Activated naive CD4-positive, alpha-beta T cell treated with anti-CD3 and anti-CD28 coated beads for 36 hours (primary cell): Measurements from ENCODE around the gene CAPN11. TPM values are rescaled to one million over a fixed set of nuclear protein-coding genes. Genes with fewer than 3 reads are reported as not detected.
"Not testable (repeated sequence)": the region's sequence is repeated elsewhere in the genome, so short reads cannot be mapped to it uniquely, and the experiment has no call there.

Experiments used
- CTCF ChIA-PET: fragments of 350-600 bp; sonication (Branson Sonifier 250); formaldehyde crosslinking; loops from one replicate; lab custom pipeline; 2021; ENCODE audit warnings: antibody characterized with exemption; lab: Charles Lee
- DNase-seq: peaks from one replicate; pipeline ENCODE4 v3.0.0-alpha.2; 2020
- H3K27ac Mint-ChIP-seq: one replicate; pipeline ENCODE4 v1.8.0; 2021; ENCODE audit warnings: mild to moderate bottlenecking, mixed read lengths
- H3K27me3 Mint-ChIP-seq: one replicate; pipeline ENCODE4 v1.8.0; 2021; ENCODE audit warnings: low read depth, mixed read lengths
- H3K36me3 Mint-ChIP-seq: one replicate; pipeline ENCODE4 v1.8.0; 2021; ENCODE audit warnings: low read depth, mixed read lengths
- H3K4me1 Mint-ChIP-seq: one replicate; pipeline ENCODE4 v1.8.0; 2021; ENCODE audit warnings: low read depth, mixed read lengths
- H3K4me3 Mint-ChIP-seq: one replicate; pipeline ENCODE4 v1.8.0; 2021; ENCODE audit warnings: mild to moderate bottlenecking, moderate library complexity, mixed read lengths
- H3K9me3 Mint-ChIP-seq: one replicate; pipeline ENCODE4 v1.8.0; 2021; ENCODE audit warnings: mixed read lengths
- intact Hi-C: fragments of 100-400 bp; cut with micrococcal nuclease; formaldehyde crosslinking; loops from one replicate; pipeline ENCODE4 v1.15.1; 2023
- total RNA-seq, 2 experiments: library from RNA; stranded (reverse); gene quantifications; one replicate each; pipeline ENCODE4 v1.2.3, GENCODE V29; 2021

CAPN11 gene
- total RNA-seq, 2 experiments from 2014 or later: not detected

DNA sequence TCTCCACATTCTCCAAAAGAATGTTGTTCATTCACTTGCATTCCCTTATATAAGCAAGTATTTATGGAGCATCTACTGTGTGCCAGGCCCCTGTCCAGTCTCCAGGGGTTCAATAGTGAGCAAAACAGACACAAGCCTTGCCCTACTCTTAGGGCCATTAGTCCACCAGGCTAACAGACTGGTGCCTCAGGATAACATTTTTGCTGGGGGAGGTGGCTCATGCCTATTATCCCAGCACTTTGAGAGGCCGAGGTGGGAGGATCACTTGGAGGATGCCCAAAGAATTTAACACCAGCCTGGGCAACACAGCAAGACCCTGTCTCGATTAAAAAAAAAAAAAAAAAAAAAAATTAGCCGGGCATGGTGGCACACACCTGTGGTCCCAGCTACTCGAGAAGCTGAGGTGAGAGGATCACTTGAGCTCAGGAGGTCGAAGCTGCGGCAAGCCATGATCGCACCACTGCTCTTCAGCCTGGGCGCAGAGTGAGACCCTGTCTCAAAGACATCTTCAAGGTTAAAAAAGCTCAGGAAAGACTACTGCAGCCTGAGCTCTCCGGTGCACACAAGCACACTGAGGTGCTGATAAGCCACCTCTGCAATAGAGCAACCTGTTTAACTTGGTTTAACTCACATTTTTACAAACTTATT, 19.9 kb downstream of the CAPN11 start:
- no peak overlapping the region for H3K4me3 Mint-ChIP-seq
- CTCF ChIA-PET: no interaction called here
- intact Hi-C loops: no loop called here
- H3K9me3 Mint-ChIP-seq: no peaks in the 10 kb centered on the region
- DNase-seq: no peak
- no peaks in the 10 kb centered on the region for H3K36me3 Mint-ChIP-seq
- H3K27ac Mint-ChIP-seq: no peak overlapping the region
- H3K4me1 Mint-ChIP-seq: peaks cover 4% of the 10 kb centered on the region
- H3K27me3 Mint-ChIP-seq: peaks cover 2% of the 10 kb centered on the region

DNA sequence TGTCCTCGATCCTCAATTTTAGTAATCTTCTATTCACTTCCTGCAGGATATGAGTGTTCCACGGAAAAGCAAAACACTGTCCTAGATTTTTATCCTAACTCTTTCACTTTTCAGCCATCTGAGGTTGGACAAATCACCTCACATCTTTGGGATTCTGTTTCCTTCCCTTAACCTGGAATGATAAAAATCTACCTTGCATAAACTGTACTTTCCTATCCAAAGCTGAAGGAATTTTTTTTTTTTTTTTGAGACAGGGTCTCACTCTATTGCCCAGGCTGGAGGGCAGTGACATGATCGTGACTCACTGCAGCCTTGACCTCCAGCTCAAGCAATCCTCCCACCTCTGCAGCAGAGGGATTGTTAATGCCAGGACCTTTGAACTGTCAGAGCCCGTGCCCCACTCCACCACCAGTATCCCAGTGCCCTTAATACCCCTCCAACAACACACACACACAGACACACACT, 20.5 kb downstream of the CAPN11 start:
- Mint-ChIP-seq H3K9me3 (no peaks in the 10 kb centered on the region), H3K4me3 (no peak overlapping the region), H3K27ac (no peak overlapping the region), H3K27me3 (peaks cover 2% of the 10 kb centered on the region), H3K4me1 (peaks cover 4% of the 10 kb centered on the region), H3K36me3 (no peaks in the 10 kb centered on the region)
- CTCF ChIA-PET: no interaction called here
- intact Hi-C loops: no loop called here
- no peak for DNase-seq

GRCh38 chr6:44179648-44180047, 21.0 kb downstream of the CAPN11 start:
- DNase-seq: no peak
- Mint-ChIP-seq H3K4me3 (no peak overlapping the region), H3K27ac (no peak overlapping the region), H3K27me3 (peaks cover 2% of the 10 kb centered on the region), H3K9me3 (no peaks in the 10 kb centered on the region), H3K36me3 (no peaks in the 10 kb centered on the region), H3K4me1 (peaks cover 4% of the 10 kb centered on the region)
- intact Hi-C loops: no loop called here
- CTCF ChIA-PET: interaction anchor here (1.5 kb wide), 1 partner anchor 77 kb away, joined by 4 read pairs; no protein-coding TSS in a partner anchor

DNA sequence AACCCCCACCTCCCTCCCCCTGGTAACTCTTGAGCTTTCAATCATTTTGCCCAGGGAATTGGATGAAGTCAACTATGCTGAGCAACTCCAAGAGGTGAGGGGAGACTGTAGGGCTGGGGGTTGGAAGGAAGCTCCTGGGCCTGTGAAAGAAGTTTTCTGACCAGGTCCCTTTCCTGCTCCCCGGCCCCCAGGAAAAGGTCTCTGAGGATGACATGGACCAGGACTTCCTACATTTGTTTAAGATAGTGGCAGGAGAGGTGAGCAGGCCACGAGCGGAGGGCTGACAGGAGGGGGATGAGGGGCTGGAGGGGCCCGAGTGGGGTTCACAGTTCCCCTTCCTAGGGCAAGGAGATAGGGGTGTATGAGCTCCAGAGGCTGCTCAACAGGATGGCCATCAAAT, 21.8 kb downstream of the CAPN11 start:
- Mint-ChIP-seq H3K27me3 (peaks cover 6% of the 10 kb centered on the region), H3K9me3 (no peaks in the 10 kb centered on the region), H3K36me3 (no peaks in the 10 kb centered on the region), H3K4me1 (peaks cover 4% of the 10 kb centered on the region), H3K4me3 (no peak overlapping the region), H3K27ac (no peak overlapping the region)
- CTCF ChIA-PET: interaction anchor here (1.5 kb wide), 1 partner anchor 76 kb away, joined by 4 read pairs; no protein-coding TSS in a partner anchor
- intact Hi-C loops: no loop called here
- no peak for DNase-seq

- peaks cover 6% of the 10 kb centered on the region for H3K27me3 Mint-ChIP-seq
- no peak overlapping the region for H3K27ac Mint-ChIP-seq
- intact Hi-C loops: no loop called here
- H3K4me3 Mint-ChIP-seq: no peak overlapping the region
- CTCF ChIA-PET: interaction anchor here (1.5 kb wide), 1 partner anchor 76 kb away, joined by 4 read pairs; no protein-coding TSS in a partner anchor
- H3K36me3 Mint-ChIP-seq: no peaks in the 10 kb centered on the region
- H3K4me1 Mint-ChIP-seq: peaks cover 6% of the 10 kb centered on the region
- no peaks in the 10 kb centered on the region for H3K9me3 Mint-ChIP-seq
- no peak for DNase-seq
Observed at GRCh38 chr6:44180886-44181285, 22.3 kb downstream of the CAPN11 start.

DNA sequence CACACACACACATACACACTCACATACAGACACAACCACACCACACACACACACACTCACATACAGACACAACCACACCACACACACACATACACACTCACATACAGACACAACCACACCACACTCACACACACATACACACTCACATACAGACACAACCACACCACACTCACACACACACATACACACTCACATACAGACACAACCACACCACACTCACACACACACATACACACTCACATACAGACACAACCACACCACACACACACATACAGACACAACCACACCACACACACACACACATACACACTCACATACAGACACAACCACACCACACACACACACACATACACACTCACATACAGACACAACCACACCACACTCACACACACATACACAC, 23.2 kb downstream of the CAPN11 start:
- H3K27me3 Mint-ChIP-seq, H3K36me3 Mint-ChIP-seq, H3K9me3 Mint-ChIP-seq, intact Hi-C loops, H3K4me1 Mint-ChIP-seq, DNase-seq, H3K27ac Mint-ChIP-seq, H3K4me3 Mint-ChIP-seq: not testable (repeated sequence)
- CTCF ChIA-PET: interaction anchor here (1.0 kb wide), 1 partner anchor 9 kb away, joined by 3 read pairs; no protein-coding TSS in a partner anchor

GRCh38 chr6:44182911-44183390, 24.3 kb downstream of the CAPN11 start:
- H3K27ac Mint-ChIP-seq: no peak overlapping the region
- peaks cover 6% of the 10 kb centered on the region for H3K4me1 Mint-ChIP-seq
- intact Hi-C loops: no loop called here
- no peak for DNase-seq
- H3K36me3 Mint-ChIP-seq: no peaks in the 10 kb centered on the region
- H3K9me3 Mint-ChIP-seq: no peaks in the 10 kb centered on the region
- CTCF ChIA-PET: interaction anchor here (1.0 kb wide), 1 partner anchor 10 kb away, joined by 3 read pairs; no protein-coding TSS in a partner anchor
- H3K4me3 Mint-ChIP-seq: no peak overlapping the region
- peaks cover 5% of the 10 kb centered on the region for H3K27me3 Mint-ChIP-seq

DNA sequence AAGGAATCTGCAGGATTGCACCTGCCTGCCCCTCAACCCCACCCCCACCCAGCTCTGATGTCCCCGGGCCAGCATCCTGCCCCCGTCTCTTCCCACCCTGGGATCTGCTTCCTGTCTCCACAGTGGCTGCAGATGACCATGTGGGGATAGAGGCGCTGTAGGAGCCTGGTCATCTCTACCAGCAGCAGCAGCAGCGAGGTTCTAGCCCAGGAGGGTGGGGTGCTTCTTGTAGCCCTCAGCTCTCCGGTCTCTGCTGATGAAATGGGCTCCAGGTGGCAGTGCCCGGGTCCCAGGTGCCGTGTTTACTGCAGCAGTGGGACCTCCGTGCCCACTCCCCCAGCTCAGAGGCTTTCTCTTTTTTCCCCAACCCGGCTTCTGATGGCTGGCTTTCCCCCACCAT, 25.2 kb downstream of the CAPN11 start:
- H3K4me1 Mint-ChIP-seq: peaks cover 6% of the 10 kb centered on the region
- no peaks in the 10 kb centered on the region for H3K9me3 Mint-ChIP-seq
- no peak overlapping the region for H3K4me3 Mint-ChIP-seq
- intact Hi-C loops: no loop called here
- CTCF ChIA-PET: no interaction called here
- no peaks in the 10 kb centered on the region for H3K36me3 Mint-ChIP-seq
- DNase-seq: no peak
- peaks cover 5% of the 10 kb centered on the region for H3K27me3 Mint-ChIP-seq
- H3K27ac Mint-ChIP-seq: no peak overlapping the region

DNA sequence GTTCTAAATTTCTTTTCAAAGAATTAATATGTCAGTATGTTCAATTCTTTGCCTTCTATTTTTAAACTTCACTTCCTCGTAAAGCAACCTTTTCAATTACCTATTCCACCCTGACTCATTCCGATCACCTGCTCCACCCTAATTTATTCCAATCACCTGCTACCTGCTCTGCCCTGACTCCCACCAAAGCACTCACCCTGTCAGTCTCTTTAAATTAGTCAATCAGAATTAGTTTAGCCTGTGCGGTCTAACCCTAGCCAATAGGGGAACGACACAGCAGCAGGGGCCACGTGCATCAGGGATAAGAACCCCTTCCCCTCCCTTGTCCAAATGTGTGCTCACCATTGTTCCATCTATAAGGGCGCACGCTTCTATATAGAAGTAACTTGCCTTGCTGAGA, 26.7 kb downstream of the CAPN11 start:
- H3K27ac Mint-ChIP-seq, H3K27me3 Mint-ChIP-seq: not testable (repeated sequence)
- CTCF ChIA-PET: interaction anchor here (0.6 to 1.0 kb wide), 2 partner anchors 13 to 48 kb away, joined by 3 to 5 read pairs; no protein-coding TSS in a partner anchor

GRCh38 chr6:44185953-44186634, 27.5 kb downstream of the CAPN11 start:
- Mint-ChIP-seq H3K27me3 (peaks cover 5% of the 10 kb centered on the region), H3K27ac (no peak overlapping the region), H3K9me3 (no peaks in the 10 kb centered on the region), H3K36me3 (no peaks in the 10 kb centered on the region), H3K4me3 (no peak overlapping the region), H3K4me1 (peaks cover 8% of the 10 kb centered on the region)
- CTCF ChIA-PET: interaction anchor here (0.7 to 1.4 kb wide), 6 partner anchors 13 to 121 kb away, joined by 3 to 5 read pairs (median 4); no protein-coding TSS in a partner anchor
- DNase-seq: no peak
- intact Hi-C loops: no loop called here

More for the DNA sequence above, 26.7 kb downstream of the CAPN11 start:
- H3K4me1 Mint-ChIP-seq, DNase-seq, H3K4me3 Mint-ChIP-seq, H3K9me3 Mint-ChIP-seq, H3K36me3 Mint-ChIP-seq, intact Hi-C loops: not testable (repeated sequence)

DNA sequence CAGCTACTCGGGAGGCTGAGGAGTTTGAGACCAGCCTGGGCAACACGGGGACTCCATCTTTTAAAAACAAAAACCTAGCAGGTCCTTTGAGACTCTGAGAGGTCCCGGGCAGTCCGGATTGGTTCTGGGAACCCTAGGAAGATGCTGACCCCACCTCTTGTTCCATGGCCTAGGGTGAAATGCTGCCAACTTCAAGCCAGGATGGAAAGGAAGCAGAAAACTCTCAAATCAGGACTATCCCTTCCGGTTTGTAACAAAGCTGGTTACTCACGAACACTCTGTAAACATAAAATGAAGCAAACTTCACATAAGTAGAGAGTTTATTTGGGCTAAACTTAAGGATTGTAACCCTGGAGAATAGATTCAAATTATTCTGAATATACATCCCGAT, 28.0 kb downstream of the CAPN11 start:
- H3K4me3 Mint-ChIP-seq: no peak overlapping the region
- DNase-seq: no peak
- H3K9me3 Mint-ChIP-seq: no peaks in the 10 kb centered on the region
- H3K27ac Mint-ChIP-seq: no peak overlapping the region
- intact Hi-C loops: no loop called here
- CTCF ChIA-PET: interaction anchor here (0.7 to 1.4 kb wide), 5 partner anchors 14 to 122 kb away, joined by 3 to 5 read pairs (median 4); no protein-coding TSS in a partner anchor
- H3K27me3 Mint-ChIP-seq: peaks cover 5% of the 10 kb centered on the region
- peaks cover 8% of the 10 kb centered on the region for H3K4me1 Mint-ChIP-seq
- no peaks in the 10 kb centered on the region for H3K36me3 Mint-ChIP-seq

DNA sequence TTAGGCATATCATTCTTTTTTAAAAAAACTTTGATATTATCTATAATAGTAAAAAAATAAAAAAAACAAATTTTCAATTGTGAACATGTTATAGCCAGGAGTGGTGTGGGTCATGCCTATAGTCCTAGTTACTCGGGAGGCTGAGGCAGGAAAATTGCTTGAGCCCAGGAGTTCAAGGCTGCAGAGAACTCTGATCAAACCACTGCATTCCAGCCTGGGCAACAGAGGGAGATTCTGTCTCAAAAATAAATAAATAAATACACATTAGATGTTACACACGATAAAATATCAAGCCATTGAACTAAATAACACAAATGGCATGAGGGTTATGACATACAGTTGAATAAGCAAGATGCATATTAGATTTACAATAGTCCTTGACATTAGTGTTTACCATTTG, 30.2 kb downstream of the CAPN11 start:
- Mint-ChIP-seq H3K4me3 (no peak overlapping the region), H3K27ac (no peak overlapping the region), H3K27me3 (peaks cover 15% of the 10 kb centered on the region), H3K36me3 (no peaks in the 10 kb centered on the region), H3K9me3 (no peaks in the 10 kb centered on the region), H3K4me1 (peaks cover 11% of the 10 kb centered on the region)
- intact Hi-C loops: no loop called here
- DNase-seq: no peak
- CTCF ChIA-PET: interaction anchor here (1.0 kb wide), 1 partner anchor 117 kb away, joined by 3 read pairs; no protein-coding TSS in a partner anchor
